Stomach (tissue), 9 donors: ENCODE results near the gene DUOXA1. TPM values are rescaled to one million over a fixed set of nuclear protein-coding genes. Genes with fewer than 3 reads are reported as not detected.

Experiments used
- DNase-seq, 2 donors: peaks; one replicate each; pipeline versions ENCODE4 v3.0.0 to v3.0.0-alpha.2; 2013 to 2019
- H3K27ac ChIP-seq, 5 donors: fragments of 200-600 bp in 4 of 5; sonication (generic) in 4 of 5; one replicate each; pipeline ENCODE4 v1.5.1; 2013 to 2019; ENCODE audit warnings: mild to moderate bottlenecking in 1 of 5, moderate library complexity in 1 of 5
- H3K27me3 ChIP-seq, 3 donors: fragments of 200-600 bp; sonication (generic); one replicate each; pipeline ENCODE4 v1.5.1; 2017 to 2019; ENCODE audit warnings: mixed run types in 1 of 3
- H3K36me3 ChIP-seq, 4 donors: fragments of 200-600 bp; sonication (generic); 1 replicate in 3 of 4; 2 replicates in 1 of 4; pipeline ENCODE4 v1.5.1; 2016 to 2019
- H3K4me1 ChIP-seq, 4 donors: fragments of 200-600 bp; sonication (generic); one replicate each; pipeline ENCODE4 v1.5.1; 2016 to 2019
- H3K4me3 ChIP-seq, 4 donors: fragments of 200-600 bp; sonication (generic) in 3 of 4; one replicate each; pipeline ENCODE4 v1.5.1; 2016 to 2019; ENCODE audit warnings: mild to moderate bottlenecking in 1 of 4
- H3K9me3 ChIP-seq, 4 donors: fragments of 200-600 bp; sonication (generic); one replicate each; pipeline ENCODE4 v1.5.1; 2016 to 2019
- EP300 ChIP-seq: sonication (generic); formaldehyde crosslinking; IDR thresholded peaks from one replicate; pipeline ENCODE4 v1.6.1; 2017; ENCODE audit warnings: antibody characterized with exemption
- POLR2A ChIP-seq, 4 donors: fragments of 450-650 bp; IDR thresholded peaks; one replicate each; pipeline ENCODE4 v1.6.1; 2016; ENCODE audit warnings: antibody characterized with exemption in 4 of 4, control low read depth in 2 of 4, mild to moderate bottlenecking in 1 of 4, moderate library complexity in 1 of 4
- POLR2AphosphoS5 ChIP-seq, 3 donors: sonication (generic); formaldehyde crosslinking; IDR thresholded peaks; one replicate each; pipeline ENCODE4 v1.6.1; 2016; ENCODE audit warnings: antibody characterized with exemption in 3 of 3
- WGBS, 5 donors: extraction: QIAGEN DNeasy Blood & Tissue Kit in 3 of 5; methylation state at CpG; one replicate each; pipeline versions ENCODE4 v1.1.5 to v1.1.7; 2013 to 2018; 5-methylcytosine and 5-hydroxymethylcytosine counted together
- intact Hi-C: fragments of 100-400 bp; cut with DNase I; formaldehyde crosslinking; loops from one replicate; pipeline ENCODE4 v1.15.1; 2023; ENCODE audit warnings: low total_unique reads
- polyA plus RNA-seq, 3 donors: library from polyadenylated mRNA; stranded (reverse); fragments of 200-250 nt; gene quantifications; one replicate each; pipeline ENCODE4 v1.2.3, GENCODE V29; 2013
- total RNA-seq, 5 donors: library from RNA; depleted of rRNA; stranded (reverse); fragments of >200 nt; gene quantifications; one replicate each; pipeline versions ENCODE4 v1.1.0 to v1.2.3, GENCODE V29; 2014 to 2016
- TF ChIP-seq, protein P1 (sequence below), 7 experiments: fragments of 450-650 bp in 4 of 7; fragments of 200-600 bp in 3 of 7; sonication (generic) in 3 of 7; IDR thresholded peaks; one replicate each; pipeline ENCODE4 v1.5.1; 2016 to 2019; ENCODE audit warnings: antibody characterized with exemption in 7 of 7, control low read depth in 2 of 7, mild to moderate bottlenecking in 1 of 7
- donor health status: healthy with polysubstance abuse.
- donor health status: Bipolar disorder and iron deficiency.
- donor health status: healthy.

Gene DUOXA1
- total and polyA plus RNA-seq, 8 donors = 2.4 to 96.7 (median 26.4) TPM; not detected in 1

DNA sequence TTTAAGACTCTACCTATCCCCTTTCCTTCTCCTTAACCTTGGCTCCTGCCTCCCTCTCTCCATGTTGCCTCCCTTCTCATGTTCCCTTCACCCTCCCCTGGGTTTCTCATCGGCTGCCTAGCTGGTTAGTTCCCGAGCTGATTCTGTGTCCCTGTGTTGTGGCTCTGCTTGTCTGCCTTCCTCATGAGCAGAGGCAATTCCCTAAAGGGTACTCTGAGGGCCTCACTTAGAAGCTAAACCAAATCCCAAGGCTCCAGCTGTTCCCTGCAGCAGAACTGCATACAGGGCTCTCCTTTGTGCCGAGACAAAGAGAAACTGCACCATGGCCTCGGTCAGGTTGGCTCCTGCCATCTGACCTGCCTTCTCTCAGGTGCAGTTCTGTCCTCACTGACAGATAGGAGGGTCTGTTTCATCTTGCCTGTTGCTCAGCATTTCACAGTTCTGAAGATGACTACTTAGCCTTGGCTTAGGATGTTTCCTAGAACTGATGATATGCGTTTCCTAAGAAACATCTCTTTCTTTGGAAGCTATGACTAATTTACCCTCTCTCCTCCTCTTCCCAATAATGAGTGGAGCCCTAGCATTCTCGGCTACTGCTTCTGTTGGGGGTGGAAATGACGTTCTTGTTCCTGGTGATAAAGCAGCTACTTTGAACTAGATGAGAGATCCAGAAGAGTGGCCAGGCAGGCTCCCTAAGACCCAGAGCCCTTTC, 27.2 kb upstream of the DUOXA1 start:
- WGBS, 5 donors = 72 to 84% (median 82%) methylated on average over 7 of the region's 7 CpGs
- Histone ChIP-seq H3K27me3 (no peaks in the 10 kb centered on the region), H3K36me3 (peaks cover 12 to 49% (median 16%) of the 10 kb centered on the region in 4 donors), H3K27ac (no peak overlapping the region), H3K4me1 (peaks cover 0 to 5% (median under 1%) of the 10 kb centered on the region in 4 donors), H3K4me3 (no peak overlapping the region), H3K9me3 (no peaks in the 10 kb centered on the region)
- intact Hi-C loops = no loop called here
- DNase-seq = no peak
- TF ChIP-seq POLR2A (IDR thresholded peaks at IDR 0.05) (no peak), EP300 (no peak), POLR2AphosphoS5 (IDR thresholded peaks at IDR 0.05) (no peak)
- TF ChIP-seq, protein P1, sequence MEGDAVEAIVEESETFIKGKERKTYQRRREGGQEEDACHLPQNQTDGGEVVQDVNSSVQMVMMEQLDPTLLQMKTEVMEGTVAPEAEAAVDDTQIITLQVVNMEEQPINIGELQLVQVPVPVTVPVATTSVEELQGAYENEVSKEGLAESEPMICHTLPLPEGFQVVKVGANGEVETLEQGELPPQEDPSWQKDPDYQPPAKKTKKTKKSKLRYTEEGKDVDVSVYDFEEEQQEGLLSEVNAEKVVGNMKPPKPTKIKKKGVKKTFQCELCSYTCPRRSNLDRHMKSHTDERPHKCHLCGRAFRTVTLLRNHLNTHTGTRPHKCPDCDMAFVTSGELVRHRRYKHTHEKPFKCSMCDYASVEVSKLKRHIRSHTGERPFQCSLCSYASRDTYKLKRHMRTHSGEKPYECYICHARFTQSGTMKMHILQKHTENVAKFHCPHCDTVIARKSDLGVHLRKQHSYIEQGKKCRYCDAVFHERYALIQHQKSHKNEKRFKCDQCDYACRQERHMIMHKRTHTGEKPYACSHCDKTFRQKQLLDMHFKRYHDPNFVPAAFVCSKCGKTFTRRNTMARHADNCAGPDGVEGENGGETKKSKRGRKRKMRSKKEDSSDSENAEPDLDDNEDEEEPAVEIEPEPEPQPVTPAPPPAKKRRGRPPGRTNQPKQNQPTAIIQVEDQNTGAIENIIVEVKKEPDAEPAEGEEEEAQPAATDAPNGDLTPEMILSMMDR (IDR thresholded peaks at IDR 0.05) = no peak

DNA sequence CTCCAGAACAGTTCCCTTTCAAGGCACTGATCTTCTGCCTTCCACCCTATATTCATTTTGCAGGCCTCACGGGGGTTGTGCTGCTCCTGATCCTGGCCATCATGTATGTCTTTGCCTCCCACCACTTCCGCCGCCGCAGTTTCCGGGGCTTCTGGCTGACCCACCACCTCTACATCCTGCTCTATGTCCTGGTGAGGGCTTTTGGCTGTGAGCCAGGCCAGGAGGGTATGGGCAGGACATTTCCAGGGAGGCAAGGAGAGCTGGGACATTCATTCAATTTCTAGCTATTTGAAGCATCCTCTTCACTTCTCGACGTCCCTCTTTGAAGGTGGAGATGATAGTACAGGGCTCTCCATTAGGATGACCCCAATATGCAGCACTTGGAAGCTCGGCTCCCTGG, 26.1 kb upstream of the DUOXA1 start:
- 75 to 85% (median 81%) methylated on average over 8 of the region's 8 CpGs for WGBS, 5 donors
- Histone ChIP-seq H3K27me3 (no peaks in the 10 kb centered on the region), H3K4me3 (no peak overlapping the region), H3K9me3 (no peaks in the 10 kb centered on the region), H3K36me3 (peaks cover 14 to 53% (median 27%) of the 10 kb centered on the region in 4 donors), H3K27ac (no peak overlapping the region), H3K4me1 (no peaks in the 10 kb centered on the region)
- intact Hi-C loops = no loop called here
- TF ChIP-seq, protein P1 (IDR thresholded peaks at IDR 0.05) = no peak
- TF ChIP-seq EP300 (no peak), POLR2AphosphoS5 (IDR thresholded peaks at IDR 0.05) (no peak), POLR2A (IDR thresholded peaks at IDR 0.05) (no peak)
- DNase-seq = no peak

DNA sequence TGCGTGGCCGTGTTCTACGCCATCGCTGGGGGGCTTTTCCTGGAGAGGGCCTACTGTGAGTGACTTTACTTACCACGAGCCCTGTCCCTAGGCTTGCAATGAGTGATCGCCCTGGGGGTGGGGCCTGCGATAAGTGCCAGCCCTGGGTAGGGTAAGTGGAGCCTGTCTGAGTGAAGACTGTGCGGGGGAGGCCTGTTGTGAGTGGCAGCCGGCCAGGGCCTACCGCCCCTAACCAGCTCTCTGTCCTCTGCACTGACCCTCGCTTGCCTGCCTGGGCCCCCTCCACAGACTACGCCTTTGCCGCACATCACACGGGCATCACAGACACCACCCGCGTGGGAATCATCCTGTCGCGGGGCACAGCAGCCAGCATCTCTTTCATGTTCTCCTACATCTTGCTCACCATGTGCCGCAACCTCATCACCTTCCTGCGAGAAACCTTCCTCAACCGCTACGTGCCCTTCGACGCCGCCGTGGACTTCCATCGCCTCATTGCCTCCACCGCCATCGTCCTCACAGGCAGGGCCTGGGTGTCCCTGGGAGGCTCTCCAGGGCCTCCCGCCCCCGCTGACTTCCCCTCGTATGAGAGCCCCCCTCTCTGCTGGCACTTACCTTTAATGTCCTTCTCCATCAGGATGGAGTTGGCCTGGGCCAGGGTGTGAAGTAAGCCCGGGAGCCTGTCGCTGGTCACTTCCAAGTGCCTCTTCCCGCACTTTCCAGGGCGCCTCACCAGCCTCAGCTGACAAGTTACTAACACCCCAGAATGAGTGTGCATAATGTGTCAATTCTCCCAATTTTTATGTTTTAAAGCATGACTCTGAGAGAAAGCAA, 22.5 kb upstream of the DUOXA1 start:
- no peak overlapping the region for H3K4me3 ChIP-seq
- WGBS, 5 donors = 94 to 96% (median 95%) methylated on average over 34 to 36 of the region's 36 CpGs
- H3K27ac ChIP-seq = no peak overlapping the region
- H3K9me3 ChIP-seq = no peaks in the 10 kb centered on the region
- intact Hi-C loops = no loop called here
- H3K4me1 ChIP-seq = no peaks in the 10 kb centered on the region
- no peak for TF ChIP-seq POLR2A (IDR thresholded peaks at IDR 0.05)
- TF ChIP-seq, protein P1 (IDR thresholded peaks at IDR 0.05) = no peak
- TF ChIP-seq POLR2AphosphoS5 (IDR thresholded peaks at IDR 0.05) = no peak
- no peak for TF ChIP-seq EP300
- peaks cover 17 to 69% (median 37%) of the 10 kb centered on the region in 4 donors for H3K36me3 ChIP-seq
- DNase-seq = no peak
- no peaks in the 10 kb centered on the region for H3K27me3 ChIP-seq

DNA sequence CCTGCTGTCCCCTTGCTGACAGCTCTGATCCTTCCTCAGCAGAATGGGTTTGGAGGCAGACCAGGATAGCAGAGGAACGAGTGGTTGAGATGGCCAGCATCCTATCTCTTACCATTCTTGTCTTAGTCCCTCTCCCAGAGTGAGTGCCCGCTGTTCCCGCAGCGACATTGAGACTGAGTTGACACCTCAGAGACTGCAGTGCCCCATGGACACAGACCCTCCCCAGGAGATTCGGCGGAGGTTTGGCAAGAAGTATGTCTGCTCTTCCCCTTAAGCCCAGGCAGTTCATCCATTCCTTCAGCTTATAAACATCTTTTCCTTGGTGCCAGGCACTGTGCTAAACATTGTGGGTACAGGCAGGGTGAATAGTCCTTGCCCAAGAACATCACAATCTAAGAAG, 21.3 kb upstream of the DUOXA1 start:
- Histone ChIP-seq H3K4me1 (peaks cover 0 to 6% (median 1%) of the 10 kb centered on the region in 4 donors), H3K4me3 (no peak overlapping the region), H3K36me3 (peaks cover 16 to 62% (median 35%) of the 10 kb centered on the region in 4 donors), H3K9me3 (no peaks in the 10 kb centered on the region), H3K27me3 (no peaks in the 10 kb centered on the region), H3K27ac (no peak overlapping the region)
- no peak for DNase-seq
- WGBS, 5 donors = 90 to 96% (median 95%) methylated on average over 6 of the region's 6 CpGs
- TF ChIP-seq POLR2AphosphoS5 (IDR thresholded peaks at IDR 0.05) (no peak), EP300 (no peak), POLR2A (IDR thresholded peaks at IDR 0.05) (no peak)
- TF ChIP-seq, protein P1 (IDR thresholded peaks at IDR 0.05) = no peak
- intact Hi-C loops = no loop called here
